ENCODE data around the gene NEUROG1.

NEUROG1 gene

DNA sequence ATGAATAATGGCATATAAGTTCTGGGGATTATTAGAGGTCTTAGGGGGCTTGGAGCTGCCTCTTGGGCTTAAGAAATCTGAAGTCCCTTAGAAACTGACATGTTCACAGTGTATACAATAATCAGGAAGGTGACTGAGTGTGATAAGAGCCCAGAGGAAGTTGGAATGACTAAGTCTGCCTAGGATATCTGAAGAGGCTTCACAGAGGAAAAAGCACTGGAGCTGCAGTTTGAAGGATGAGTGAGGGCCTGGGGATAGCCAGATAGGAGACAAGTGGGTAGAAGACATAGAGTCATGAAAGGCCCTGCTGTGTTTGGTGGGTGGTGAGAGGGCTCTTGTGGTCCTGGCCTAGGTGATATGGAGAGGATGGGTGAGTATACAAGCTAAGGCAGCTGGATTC is 8.8 kb downstream of the NEUROG1 start:
- TF ChIP-seq, protein P1, sequence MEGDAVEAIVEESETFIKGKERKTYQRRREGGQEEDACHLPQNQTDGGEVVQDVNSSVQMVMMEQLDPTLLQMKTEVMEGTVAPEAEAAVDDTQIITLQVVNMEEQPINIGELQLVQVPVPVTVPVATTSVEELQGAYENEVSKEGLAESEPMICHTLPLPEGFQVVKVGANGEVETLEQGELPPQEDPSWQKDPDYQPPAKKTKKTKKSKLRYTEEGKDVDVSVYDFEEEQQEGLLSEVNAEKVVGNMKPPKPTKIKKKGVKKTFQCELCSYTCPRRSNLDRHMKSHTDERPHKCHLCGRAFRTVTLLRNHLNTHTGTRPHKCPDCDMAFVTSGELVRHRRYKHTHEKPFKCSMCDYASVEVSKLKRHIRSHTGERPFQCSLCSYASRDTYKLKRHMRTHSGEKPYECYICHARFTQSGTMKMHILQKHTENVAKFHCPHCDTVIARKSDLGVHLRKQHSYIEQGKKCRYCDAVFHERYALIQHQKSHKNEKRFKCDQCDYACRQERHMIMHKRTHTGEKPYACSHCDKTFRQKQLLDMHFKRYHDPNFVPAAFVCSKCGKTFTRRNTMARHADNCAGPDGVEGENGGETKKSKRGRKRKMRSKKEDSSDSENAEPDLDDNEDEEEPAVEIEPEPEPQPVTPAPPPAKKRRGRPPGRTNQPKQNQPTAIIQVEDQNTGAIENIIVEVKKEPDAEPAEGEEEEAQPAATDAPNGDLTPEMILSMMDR (IDR thresholded peaks at IDR 0.05; ENCODE audit: borderline replicate concordance, insufficient read depth, low read depth, low read length): no peak
- H3K4me3 ChIP-seq (ENCODE audit: low read depth, low read length): no peak overlapping the region

DNA sequence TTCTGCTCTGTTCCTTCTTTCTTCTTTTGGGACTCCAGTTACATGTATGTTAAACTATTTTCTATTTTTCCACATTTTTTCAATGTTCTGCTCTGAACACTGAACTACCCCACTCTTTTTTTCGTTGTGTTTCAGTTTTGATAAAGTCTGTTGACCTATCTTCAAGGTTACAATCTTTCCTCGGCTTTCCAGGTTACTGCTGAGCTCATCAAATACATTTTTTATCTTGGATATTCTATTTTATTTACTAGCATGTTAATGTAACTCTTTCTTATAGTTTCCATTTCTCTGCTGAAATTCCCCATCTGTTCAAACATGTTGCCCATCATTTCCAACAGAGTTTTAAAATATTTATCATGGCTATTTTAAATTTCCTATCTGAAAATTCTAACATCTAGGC is 13.8 kb downstream of the NEUROG1 start:
- TF ChIP-seq, protein P1 (IDR thresholded peaks at IDR 0.05; ENCODE audit: borderline replicate concordance, insufficient read depth, low read depth, low read length): no peak

DNA sequence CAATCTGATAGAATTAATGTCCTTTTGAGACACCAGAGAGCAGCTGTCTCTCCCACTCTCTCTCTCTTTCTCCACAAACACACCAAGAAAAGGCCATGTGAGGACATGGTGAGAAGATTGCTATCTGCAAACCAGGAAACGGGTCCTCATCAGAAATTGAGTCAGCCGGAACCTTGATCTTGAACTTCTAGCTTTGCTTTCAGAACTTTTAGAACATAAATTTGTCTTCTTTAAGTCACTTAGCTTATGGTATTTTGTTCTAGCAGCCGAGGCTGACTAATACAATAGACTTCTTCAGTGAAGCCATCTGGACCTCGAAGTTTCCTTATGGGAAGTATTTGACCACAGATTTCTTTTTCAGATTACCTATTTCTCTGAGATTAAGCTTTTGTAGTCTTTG is 18.1 kb downstream of the NEUROG1 start:
- TF ChIP-seq, protein P1 (IDR thresholded peaks at IDR 0.05; ENCODE audit: borderline replicate concordance, insufficient read depth, low read depth, low read length): no peak
- no peak overlapping the region for H3K4me3 ChIP-seq (ENCODE audit: low read depth, low read length)

More for the DNA sequence above, 13.8 kb downstream of the NEUROG1 start:
- no peak overlapping the region for H3K4me3 ChIP-seq (ENCODE audit: low read depth, low read length)

DNA sequence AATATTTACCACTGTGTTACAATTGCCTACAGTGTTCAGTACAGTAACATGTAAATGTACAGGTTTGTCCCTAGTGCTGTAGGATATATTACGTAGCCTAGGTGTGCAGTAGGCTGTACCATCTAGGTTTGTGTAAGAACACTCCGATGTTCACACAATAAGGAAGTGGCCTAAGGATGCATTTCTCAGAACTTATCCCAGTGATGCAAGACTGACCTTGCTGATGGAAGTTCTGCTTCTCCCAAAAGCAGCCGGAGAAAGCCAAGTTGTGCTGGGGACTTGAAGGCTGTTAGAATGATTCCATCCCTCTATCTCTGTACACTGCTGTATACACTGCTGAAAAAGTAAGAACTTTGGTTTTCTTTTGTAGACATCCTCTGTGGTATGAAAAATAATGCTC is 21.6 kb downstream of the NEUROG1 start:
- H3K4me3 ChIP-seq (ENCODE audit: low read depth, low read length): no peak overlapping the region
- TF ChIP-seq, protein P1 (IDR thresholded peaks at IDR 0.05; ENCODE audit: borderline replicate concordance, insufficient read depth, low read depth, low read length): no peak

DNA sequence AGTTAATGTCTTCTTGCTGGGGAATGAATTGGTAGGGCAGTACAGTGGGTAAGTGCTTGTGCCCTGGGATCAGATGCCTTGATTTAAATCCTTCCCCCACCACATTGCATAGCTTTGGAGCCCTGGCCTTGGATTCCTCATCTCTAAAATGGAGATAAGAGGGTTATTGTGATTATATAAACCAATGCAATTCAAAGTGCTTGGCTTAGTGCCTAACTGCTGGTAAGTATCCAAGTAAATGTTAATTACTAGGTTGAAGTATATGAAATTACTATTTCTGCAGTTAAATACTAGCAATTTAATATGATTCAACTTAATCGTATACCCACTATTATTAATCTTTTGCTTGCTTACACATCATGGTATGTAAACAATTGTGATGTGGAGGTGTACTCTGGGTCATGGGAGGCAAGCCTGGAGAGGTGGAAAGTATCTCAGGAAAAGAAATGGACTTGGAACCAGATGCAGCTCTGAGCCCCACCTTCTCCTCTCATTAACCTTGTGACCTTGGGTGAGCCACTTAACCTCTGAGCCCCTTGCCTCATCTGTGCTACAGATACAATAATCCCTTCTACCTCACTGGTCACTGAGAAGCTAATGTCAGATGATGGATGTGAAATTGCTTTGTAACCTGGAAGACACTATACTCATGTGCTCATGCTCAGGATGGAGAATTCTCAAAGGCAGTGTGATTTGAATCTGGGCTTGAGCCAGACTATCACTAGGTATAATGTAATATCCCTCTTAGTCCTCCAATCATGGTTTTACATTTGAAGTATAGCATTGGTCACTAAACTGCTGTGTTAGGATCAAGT is 23.8 kb downstream of the NEUROG1 start:
- TF ChIP-seq, protein P1 (IDR thresholded peaks at IDR 0.05; ENCODE audit: borderline replicate concordance, insufficient read depth, low read depth, low read length): no peak
- H3K4me3 ChIP-seq (ENCODE audit: low read depth, low read length): no peak overlapping the region

DNA sequence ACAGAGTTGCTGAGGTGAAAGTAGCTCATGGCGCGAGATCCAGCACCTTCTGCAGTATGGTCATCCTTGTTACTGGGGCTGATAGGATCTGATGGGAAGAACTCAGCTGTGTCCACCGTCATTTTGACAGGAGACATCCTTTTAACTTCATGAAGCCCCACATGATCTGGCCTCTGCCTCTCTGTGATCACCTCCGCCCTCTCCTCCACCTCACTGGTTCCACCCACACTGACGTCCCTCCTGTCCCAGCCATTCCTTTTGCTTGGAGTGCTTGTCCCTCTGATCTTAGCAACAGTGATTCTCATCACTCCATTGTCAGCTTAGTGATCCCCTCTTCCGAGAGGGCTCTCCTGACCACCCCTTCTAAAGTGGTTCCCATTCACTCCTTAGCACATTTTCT is 25.8 kb downstream of the NEUROG1 start:
- no peak overlapping the region for H3K4me3 ChIP-seq (ENCODE audit: low read depth, low read length)
- TF ChIP-seq, protein P1 (IDR thresholded peaks at IDR 0.05; ENCODE audit: borderline replicate concordance, insufficient read depth, low read depth, low read length): no peak

DNA sequence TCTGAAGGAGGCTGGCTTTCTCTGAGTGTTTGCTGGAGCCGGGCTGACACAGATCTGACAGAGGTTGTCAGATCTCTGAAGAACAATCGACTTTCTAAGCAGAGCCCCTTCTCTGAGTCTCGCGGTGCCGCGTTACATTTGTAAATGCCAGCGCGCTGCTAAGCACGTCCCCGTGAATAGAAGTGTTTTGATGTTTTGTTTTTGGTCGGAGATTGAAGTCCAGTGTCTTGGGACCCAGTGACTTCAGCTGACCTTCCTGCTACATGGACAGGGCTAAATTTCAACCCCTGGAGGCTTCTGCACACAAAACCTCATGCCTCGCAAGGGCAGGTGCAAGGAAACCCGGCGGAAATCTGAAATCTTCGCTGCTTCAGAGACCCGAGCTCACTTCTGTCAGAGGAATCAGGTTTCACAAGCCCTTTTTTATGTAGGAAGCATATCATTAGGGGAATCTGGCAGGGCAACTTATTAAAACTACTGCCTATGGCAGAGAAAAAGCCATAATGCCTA is 27.2 kb downstream of the NEUROG1 start:
- no peak overlapping the region for H3K4me3 ChIP-seq (ENCODE audit: low read depth, low read length)

More for the DNA sequence above, 27.2 kb downstream of the NEUROG1 start:
- TF ChIP-seq, protein P1 (IDR thresholded peaks at IDR 0.05; ENCODE audit: borderline replicate concordance, insufficient read depth, low read depth, low read length): no peak
